ENCODE measurements around the gene TSPAN31.
"Not testable (repeated sequence)": the region's sequence is repeated elsewhere in the genome, so short reads cannot be mapped to it uniquely, and the experiment has no call there.

- not testable (repeated sequence) for TF ChIP-seq POLR2A, CTCF, POLR2AphosphoS5, EP300 (IDR thresholded peaks at IDR 0.05)
Observed at GRCh38 chr12:57715036-57715748, 29.6 kb upstream of the TSPAN31 start.

All from stomach (tissue), 4 donors.